HepG2 (cell line): ENCODE results near the gene CACNB4.

Experiments used
- BHLHE40 ChIP-seq: IDR thresholded peaks from 2 replicates; pipeline ENCODE4 v1.6.1; 2011; ENCODE audit warnings: low read length, improper control_type of control experiment
- CTCF ChIP-seq: sonication (generic); formaldehyde crosslinking; IDR thresholded peaks from 2 replicates; pipeline ENCODE4 v1.5.0; 2020; ENCODE audit warnings: mild to moderate bottlenecking, missing genetic modification reagents, moderate library complexity

- TF ChIP-seq CTCF (CRISPR knock-in tag) (no peak), BHLHE40 (no peak)
These were observed 293.5 kb downstream of the CACNB4 start for GRCh38 chr2:151805343-151805742.
